Measurements from ENCODE around the gene ZBTB42.

DNA sequence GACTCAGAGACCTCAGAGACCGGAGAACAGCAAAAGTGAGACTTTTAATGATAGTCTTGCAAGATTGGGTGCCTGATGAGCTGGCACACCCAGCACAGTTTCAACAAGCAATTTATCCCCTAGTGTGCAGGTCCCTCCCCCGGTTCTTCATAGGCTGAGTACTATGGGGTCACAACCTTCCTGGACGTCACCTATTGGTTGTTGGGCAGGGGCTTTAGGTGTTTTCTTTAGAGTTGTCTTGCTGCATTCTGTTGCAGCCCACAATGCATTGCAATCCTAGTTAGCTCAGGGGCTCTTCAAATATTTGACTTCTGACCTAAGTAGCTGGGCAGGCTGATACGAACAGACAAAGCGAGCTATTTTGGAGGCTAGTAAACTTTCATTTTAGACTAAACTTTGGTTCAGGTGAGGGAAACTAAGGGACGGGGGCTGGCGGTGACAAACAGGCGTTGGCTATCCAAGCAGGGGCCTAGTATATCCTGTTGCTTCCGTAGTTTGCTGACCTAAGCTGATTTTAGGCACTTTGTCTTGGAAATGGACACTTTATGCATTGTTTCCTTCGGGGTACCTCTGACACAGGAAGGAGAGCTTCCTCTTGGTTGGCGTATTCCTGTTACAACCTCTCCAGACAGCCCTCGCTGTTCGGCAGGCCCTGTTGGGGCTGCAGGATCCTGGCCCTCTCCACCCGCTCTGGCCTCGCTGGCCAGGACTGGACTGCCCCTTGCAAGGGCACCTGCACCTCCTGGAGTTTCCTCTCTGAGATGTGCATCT lies 33.9 kb upstream of the ZBTB42 start:
- TF ChIP-seq, protein P1, sequence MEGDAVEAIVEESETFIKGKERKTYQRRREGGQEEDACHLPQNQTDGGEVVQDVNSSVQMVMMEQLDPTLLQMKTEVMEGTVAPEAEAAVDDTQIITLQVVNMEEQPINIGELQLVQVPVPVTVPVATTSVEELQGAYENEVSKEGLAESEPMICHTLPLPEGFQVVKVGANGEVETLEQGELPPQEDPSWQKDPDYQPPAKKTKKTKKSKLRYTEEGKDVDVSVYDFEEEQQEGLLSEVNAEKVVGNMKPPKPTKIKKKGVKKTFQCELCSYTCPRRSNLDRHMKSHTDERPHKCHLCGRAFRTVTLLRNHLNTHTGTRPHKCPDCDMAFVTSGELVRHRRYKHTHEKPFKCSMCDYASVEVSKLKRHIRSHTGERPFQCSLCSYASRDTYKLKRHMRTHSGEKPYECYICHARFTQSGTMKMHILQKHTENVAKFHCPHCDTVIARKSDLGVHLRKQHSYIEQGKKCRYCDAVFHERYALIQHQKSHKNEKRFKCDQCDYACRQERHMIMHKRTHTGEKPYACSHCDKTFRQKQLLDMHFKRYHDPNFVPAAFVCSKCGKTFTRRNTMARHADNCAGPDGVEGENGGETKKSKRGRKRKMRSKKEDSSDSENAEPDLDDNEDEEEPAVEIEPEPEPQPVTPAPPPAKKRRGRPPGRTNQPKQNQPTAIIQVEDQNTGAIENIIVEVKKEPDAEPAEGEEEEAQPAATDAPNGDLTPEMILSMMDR (IDR thresholded peaks at IDR 0.05), result no peak
- TF ChIP-seq POLR2A (IDR thresholded peaks at IDR 0.05) (no peak), POLR2AphosphoS5 (IDR thresholded peaks at IDR 0.05) (no peak), EP300 (IDR thresholded peaks at IDR 0.05; ENCODE audit: low read depth) (no peak)

All from transverse colon (tissue), 4 donors.